Measurements from ENCODE around the gene SPINDOC.
A peak's percentile ranks its signal among the peaks of the same experiment; 100 is the strongest.
"Not testable (repeated sequence)": the region's sequence is repeated elsewhere in the genome, so short reads cannot be mapped to it uniquely, and the experiment has no call there.

Gene SPINDOC

DNA sequence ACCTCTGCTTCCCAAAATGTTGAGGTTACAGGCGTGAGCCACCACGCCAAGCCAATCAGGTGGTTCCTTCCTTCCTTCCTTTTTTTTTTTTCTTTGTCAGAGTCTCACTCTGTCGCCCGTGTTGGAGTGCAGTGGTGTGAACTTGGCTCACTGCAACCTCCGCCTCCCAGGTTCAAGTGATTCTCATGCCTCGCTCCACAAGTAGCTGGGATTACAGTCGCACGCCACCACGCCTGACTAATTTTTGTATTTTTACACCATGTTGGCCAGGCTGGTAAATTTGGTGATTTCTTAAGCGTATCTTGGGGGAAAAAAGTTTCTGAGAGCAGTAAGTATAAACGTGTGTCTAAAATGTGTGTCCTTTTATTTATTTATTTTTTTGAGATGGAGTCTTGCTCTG, 18.2 kb upstream of the SPINDOC start:
- H3K9ac ChIP-seq (ENCODE audit: low read length) = no peak overlapping the region
- no peak overlapping the region for H3K27ac ChIP-seq (ENCODE audit: low read depth, low read length)
- no peaks in the 10 kb centered on the region for H3K36me3 ChIP-seq (ENCODE audit: insufficient read depth, low read length)
- H3K27me3 ChIP-seq (ENCODE audit: control insufficient read depth in 1 of 2, insufficient read depth in 2 of 2, low read length in 2 of 2) = no peaks in the 10 kb centered on the region
- no peaks in the 10 kb centered on the region for H3K9me3 ChIP-seq (ENCODE audit: low read length)
- H3K4me1 ChIP-seq (ENCODE audit: insufficient read depth, low read length) = no peaks in the 10 kb centered on the region
- no peak overlapping the region for H3K4me3 ChIP-seq (ENCODE audit: low read depth in 1 of 2, low read length in 2 of 2)

GRCh38 chr11:63800921-63801320, 12.3 kb upstream of the SPINDOC start:
- Histone ChIP-seq H3K4me3 (ENCODE audit: low read depth in 1 of 2, low read length in 2 of 2) (no peak overlapping the region), H3K9ac (ENCODE audit: low read length) (no peak overlapping the region), H3K9me3 (ENCODE audit: low read length) (no peaks in the 10 kb centered on the region), H3K4me1 (ENCODE audit: insufficient read depth, low read length) (no peaks in the 10 kb centered on the region), H3K27ac (ENCODE audit: low read depth, low read length) (no peak overlapping the region), H3K36me3 (ENCODE audit: insufficient read depth, low read length) (no peaks in the 10 kb centered on the region), H3K27me3 (ENCODE audit: control insufficient read depth in 1 of 2, insufficient read depth in 2 of 2, low read length in 2 of 2) (no peaks in the 10 kb centered on the region)

- H3K36me3 ChIP-seq (ENCODE audit: insufficient read depth, low read length) = no peaks in the 10 kb centered on the region
- H3K4me3 ChIP-seq (ENCODE audit: low read depth in 1 of 2, low read length in 2 of 2) = no peak overlapping the region
- no peaks in the 10 kb centered on the region for H3K4me1 ChIP-seq (ENCODE audit: insufficient read depth, low read length)
- no peaks in the 10 kb centered on the region for H3K9me3 ChIP-seq (ENCODE audit: low read length)
- no peaks in the 10 kb centered on the region for H3K27me3 ChIP-seq (ENCODE audit: control insufficient read depth in 1 of 2, insufficient read depth in 2 of 2, low read length in 2 of 2)
- H3K27ac ChIP-seq (ENCODE audit: low read depth, low read length) = no peak overlapping the region
- no peak overlapping the region for H3K9ac ChIP-seq (ENCODE audit: low read length)
These were observed 10.4 kb upstream of the SPINDOC start for GRCh38 chr11:63802637-63803414.

GRCh38 chr11:63804259-63804658, 9.0 kb upstream of the SPINDOC start:
- Histone ChIP-seq H3K4me3 (ENCODE audit: low read depth in 1 of 2, low read length in 2 of 2) (no peak overlapping the region), H3K36me3 (ENCODE audit: insufficient read depth, low read length) (no peaks in the 10 kb centered on the region), H3K27ac (ENCODE audit: low read depth, low read length) (no peak overlapping the region)

GRCh38 chr11:63805844-63806415, 7.3 kb upstream of the SPINDOC start:
- Histone ChIP-seq H3K27me3 (ENCODE audit: control insufficient read depth in 1 of 2, insufficient read depth in 2 of 2, low read length in 2 of 2) (no peaks in the 10 kb centered on the region), H3K27ac (ENCODE audit: low read depth, low read length) (no peak overlapping the region), H3K4me3 (ENCODE audit: low read depth in 1 of 2, low read length in 2 of 2) (no peak overlapping the region), H3K36me3 (ENCODE audit: insufficient read depth, low read length) (no peaks in the 10 kb centered on the region), H3K4me1 (ENCODE audit: insufficient read depth, low read length) (no peaks in the 10 kb centered on the region), H3K9ac (ENCODE audit: low read length) (no peak overlapping the region), H3K9me3 (ENCODE audit: low read length) (no peaks in the 10 kb centered on the region)

More at GRCh38 chr11:63804259-63804658, 9.0 kb upstream of the SPINDOC start:
- Histone ChIP-seq H3K9ac (ENCODE audit: low read length) (no peak overlapping the region), H3K4me1 (ENCODE audit: insufficient read depth, low read length) (no peaks in the 10 kb centered on the region), H3K9me3 (ENCODE audit: low read length) (no peaks in the 10 kb centered on the region), H3K27me3 (ENCODE audit: control insufficient read depth in 1 of 2, insufficient read depth in 2 of 2, low read length in 2 of 2) (no peaks in the 10 kb centered on the region)

- not testable (repeated sequence) for H3K27me3 ChIP-seq (ENCODE audit: control insufficient read depth in 1 of 2, insufficient read depth in 2 of 2, low read length in 2 of 2); H3K9me3 ChIP-seq (ENCODE audit: low read length); H3K27ac ChIP-seq (ENCODE audit: low read depth, low read length); H3K36me3 ChIP-seq (ENCODE audit: insufficient read depth, low read length); H3K9ac ChIP-seq (ENCODE audit: low read length); H3K4me3 ChIP-seq (ENCODE audit: low read depth in 1 of 2, low read length in 2 of 2)
- peaks cover 18% of the 10 kb centered on the region for H3K4me1 ChIP-seq (ENCODE audit: insufficient read depth, low read length)
These were observed 2.9 kb upstream of the SPINDOC start for GRCh38 chr11:63810383-63810782.

- Histone ChIP-seq H3K9ac (ENCODE audit: low read length) (no peak overlapping the region), H3K36me3 (ENCODE audit: insufficient read depth, low read length) (no peaks in the 10 kb centered on the region), H3K27ac (ENCODE audit: low read depth, low read length) (no peak overlapping the region), H3K4me1 (ENCODE audit: insufficient read depth, low read length) (peaks cover 19% of the 10 kb centered on the region), H3K4me3 (ENCODE audit: low read depth in 1 of 2, low read length in 2 of 2) (no peak overlapping the region), H3K27me3 (ENCODE audit: control insufficient read depth in 1 of 2, insufficient read depth in 2 of 2, low read length in 2 of 2) (no peaks in the 10 kb centered on the region), H3K9me3 (ENCODE audit: low read length) (no peaks in the 10 kb centered on the region)
These were observed 1.7 kb upstream of the SPINDOC start for GRCh38 chr11:63811522-63811921.

DNA sequence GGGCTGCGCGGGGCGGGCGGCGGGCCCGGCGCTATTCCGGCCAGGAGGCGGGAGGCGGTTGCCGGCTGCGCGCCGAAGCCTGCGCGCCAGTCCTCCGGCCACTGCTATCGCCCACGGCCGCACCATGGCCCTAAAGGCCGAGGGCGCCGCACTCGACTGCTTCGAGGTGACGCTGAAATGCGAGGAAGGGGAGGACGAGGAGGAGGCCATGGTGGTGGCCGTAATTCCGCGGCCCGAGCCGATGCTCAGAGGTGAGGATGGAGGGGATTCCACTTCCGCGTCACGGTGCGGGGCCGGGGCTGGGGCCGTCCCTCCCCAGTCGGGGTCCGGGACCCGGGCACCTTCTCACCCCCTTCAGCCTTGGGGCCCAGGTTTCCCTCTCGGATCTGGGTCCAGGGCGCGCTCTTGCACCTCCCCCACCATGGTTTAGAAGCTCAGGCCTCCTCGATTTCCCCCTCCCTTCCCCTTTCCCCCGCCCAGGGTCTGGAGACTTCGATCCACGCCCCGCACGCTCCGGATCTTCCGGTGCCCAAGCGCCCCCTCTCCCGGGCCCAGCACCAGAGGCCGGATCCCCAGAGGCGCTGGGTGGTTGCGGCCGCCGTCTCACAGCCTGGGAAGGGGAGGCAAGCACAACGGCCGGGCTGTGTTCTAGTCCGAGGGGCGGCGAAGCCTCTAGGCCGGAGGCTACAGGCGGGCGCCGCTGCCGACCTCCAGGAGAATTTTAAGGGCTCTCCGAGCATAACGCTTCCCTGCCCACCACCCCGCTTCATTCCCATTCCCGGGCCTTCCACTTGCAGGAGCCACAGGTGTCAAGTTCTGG, 517 bp downstream of the SPINDOC start:
- Histone ChIP-seq H3K9me3 (ENCODE audit: low read length) (no peaks in the 10 kb centered on the region), H3K9ac (ENCODE audit: low read length) (peak overlapping the region; percentile 65), H3K27ac (ENCODE audit: low read depth, low read length) (peak overlapping the region; percentile 87), H3K4me1 (ENCODE audit: insufficient read depth, low read length) (peaks cover 19% of the 10 kb centered on the region), H3K36me3 (ENCODE audit: insufficient read depth, low read length) (peaks cover 11% of the 10 kb centered on the region), H3K27me3 (ENCODE audit: control insufficient read depth in 1 of 2, insufficient read depth in 2 of 2, low read length in 2 of 2) (no peaks in the 10 kb centered on the region), H3K4me3 (ENCODE audit: low read depth in 1 of 2, low read length in 2 of 2) (peak overlapping the region; percentile 65 to 84)

- Histone ChIP-seq H3K27ac (ENCODE audit: low read depth, low read length) (peak overlapping the region; percentile 87), H3K4me3 (ENCODE audit: low read depth in 1 of 2, low read length in 2 of 2) (peak overlapping the region; percentile 65 to 84), H3K9ac (ENCODE audit: low read length) (peak overlapping the region; percentile 65), H3K36me3 (ENCODE audit: insufficient read depth, low read length) (peaks cover 14% of the 10 kb centered on the region), H3K27me3 (ENCODE audit: control insufficient read depth in 1 of 2, insufficient read depth in 2 of 2, low read length in 2 of 2) (no peaks in the 10 kb centered on the region), H3K9me3 (ENCODE audit: low read length) (no peaks in the 10 kb centered on the region), H3K4me1 (ENCODE audit: insufficient read depth, low read length) (peaks cover 19% of the 10 kb centered on the region)
These were observed 1.1 kb downstream of the SPINDOC start for GRCh38 chr11:63814383-63814736.

DNA sequence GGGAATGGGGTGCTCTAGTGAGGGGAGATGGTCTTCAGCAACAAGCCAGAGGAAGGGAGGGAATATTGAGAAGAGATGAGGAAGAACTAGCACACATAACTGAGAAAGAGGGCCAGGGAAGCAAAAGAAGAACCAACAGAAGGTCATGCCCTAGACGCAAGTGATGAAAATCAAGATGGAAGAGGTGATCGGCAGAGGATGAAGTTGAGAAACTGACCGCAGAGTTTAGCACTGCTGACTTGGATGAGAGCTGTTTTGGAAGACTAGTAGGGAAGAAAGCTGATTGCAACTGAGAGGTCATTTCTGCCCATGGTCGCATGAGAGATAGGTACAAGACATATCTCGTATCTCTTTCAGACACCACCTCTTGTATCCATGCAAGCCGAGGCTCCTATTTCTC, 2.9 kb downstream of the SPINDOC start:
- Histone ChIP-seq H3K4me1 (ENCODE audit: insufficient read depth, low read length) (peaks cover 19% of the 10 kb centered on the region), H3K27me3 (ENCODE audit: control insufficient read depth in 1 of 2, insufficient read depth in 2 of 2, low read length in 2 of 2) (no peaks in the 10 kb centered on the region), H3K27ac (ENCODE audit: low read depth, low read length) (no peak overlapping the region), H3K36me3 (ENCODE audit: insufficient read depth, low read length) (peaks cover 24% of the 10 kb centered on the region), H3K9ac (ENCODE audit: low read length) (no peak overlapping the region), H3K9me3 (ENCODE audit: low read length) (no peaks in the 10 kb centered on the region), H3K4me3 (ENCODE audit: low read depth in 1 of 2, low read length in 2 of 2) (no peak overlapping the region)

DNA sequence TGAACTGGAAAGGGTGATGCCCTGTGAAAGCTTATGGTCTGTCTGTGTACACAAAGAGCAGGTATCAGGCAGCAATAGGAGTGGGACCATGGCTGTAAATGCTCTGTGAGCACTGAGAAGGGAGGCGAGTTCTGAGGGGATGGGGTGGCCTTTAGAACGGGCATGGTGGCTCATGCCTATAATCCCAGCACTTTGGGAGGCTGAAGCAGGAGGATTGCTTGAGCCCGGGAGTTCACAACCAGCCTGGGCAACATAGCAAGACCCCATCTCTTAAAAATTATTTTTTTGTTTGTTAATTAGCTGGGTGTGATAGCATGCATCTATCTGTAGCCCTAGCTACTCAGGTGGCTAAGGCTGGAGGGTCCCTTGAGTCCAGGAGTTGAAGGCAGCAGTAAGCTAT, 3.5 kb downstream of the SPINDOC start:
- peaks cover 29% of the 10 kb centered on the region for H3K36me3 ChIP-seq (ENCODE audit: insufficient read depth, low read length)
- H3K4me1 ChIP-seq (ENCODE audit: insufficient read depth, low read length) = peaks cover 19% of the 10 kb centered on the region
- H3K27me3 ChIP-seq (ENCODE audit: control insufficient read depth in 1 of 2, insufficient read depth in 2 of 2, low read length in 2 of 2) = no peaks in the 10 kb centered on the region
- H3K9ac ChIP-seq (ENCODE audit: low read length) = no peak overlapping the region
- no peak overlapping the region for H3K4me3 ChIP-seq (ENCODE audit: low read depth in 1 of 2, low read length in 2 of 2)
- no peak overlapping the region for H3K27ac ChIP-seq (ENCODE audit: low read depth, low read length)
- no peaks in the 10 kb centered on the region for H3K9me3 ChIP-seq (ENCODE audit: low read length)

All from muscle layer of colon (tissue), 2 donors.